Fibroblast of skin of scalp (primary cell): Measurements from ENCODE around the gene ODF2L.

ENCODE experiments used
- DNase-seq: peaks from one replicate; pipeline ENCODE4 v3.0.0-alpha.2; 2013

ODF2L gene

DNA sequence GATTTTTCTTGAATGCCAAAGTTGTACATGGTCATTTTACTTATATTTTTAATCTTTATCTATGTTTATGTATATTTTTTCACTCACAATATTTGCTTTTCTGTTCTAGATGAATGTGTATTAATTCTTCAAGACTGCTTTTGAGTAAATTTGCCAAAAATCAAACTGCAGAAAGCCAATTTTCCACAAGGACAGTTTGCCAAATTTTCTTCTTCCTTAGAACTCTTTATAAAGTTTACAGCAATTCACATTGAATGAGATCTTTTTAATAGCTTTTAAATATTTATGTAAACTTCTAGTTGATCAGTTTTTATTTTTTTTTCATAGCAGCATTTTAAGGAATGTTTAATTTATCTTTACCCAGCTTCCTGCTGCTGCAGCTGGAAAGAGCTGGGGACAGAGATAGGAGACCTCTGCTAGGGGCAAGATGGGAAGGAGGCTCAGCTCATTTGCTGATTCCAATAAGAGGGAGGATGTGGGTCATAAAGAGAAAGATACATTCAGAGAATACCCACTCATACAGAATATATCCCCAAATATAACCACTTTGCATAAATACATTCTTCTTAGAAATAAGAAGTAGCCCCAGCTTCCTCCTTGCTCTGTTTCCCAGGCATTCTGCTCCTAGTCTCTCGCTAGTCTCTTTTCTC, 93.0 kb downstream of the ODF2L start:
- DNase-seq: no peak
